Lower lobe of right lung (tissue), 2 donors: ENCODE measurements around the gene DCPS. TPM values are rescaled to one million over a fixed set of nuclear protein-coding genes. Genes with fewer than 3 reads are reported as not detected.
"Not testable (repeated sequence)": the region's sequence is repeated elsewhere in the genome, so short reads cannot be mapped to it uniquely, and the experiment has no call there.

ENCODE experiments used
- ATAC-seq, 2 donors: fragments of 200-7000 bp; cut with Tn5 transposase; one replicate each; pipeline ENCODE4 v1.9.1; 2020 to 2022; ENCODE audit warnings: mild to moderate bottlenecking in 2 of 2, moderate library complexity in 2 of 2
- DNase-seq: peaks from one replicate; pipeline ENCODE4 v3.0.0-alpha.2; 2020
- H3K27ac ChIP-seq: fragments of 200-600 bp; one replicate; pipeline ENCODE4 v1.8.0; 2022
- H3K27me3 ChIP-seq: fragments of 200-600 bp; one replicate; pipeline ENCODE4 v1.8.0; 2022; ENCODE audit warnings: low read depth
- H3K36me3 ChIP-seq: fragments of 200-600 bp; one replicate; pipeline ENCODE4 v1.8.0; 2022; ENCODE audit warnings: mild to moderate bottlenecking
- H3K4me1 ChIP-seq: fragments of 200-600 bp; one replicate; pipeline ENCODE4 v1.8.0; 2022
- H3K4me3 ChIP-seq: fragments of 200-600 bp; one replicate; pipeline ENCODE4 v1.8.0; 2022; ENCODE audit warnings: mild to moderate bottlenecking
- H3K9me3 ChIP-seq: fragments of 200-600 bp; one replicate; pipeline ENCODE4 v1.8.0; 2022
- intact Hi-C: fragments of 100-400 bp; cut with DNase I; formaldehyde crosslinking; loops from one replicate; pipeline ENCODE4 v1.11.0; 2022
- total RNA-seq: library from RNA; stranded (reverse); fragmentation: NEBNext Ultra II Directional; extraction: Animal tissue kit (Norgen Biotek cat#: 25700); gene quantifications from one replicate; pipeline ENCODE4 v1.2.1, GENCODE V29; 2021
- TF ChIP-seq, protein P1 (sequence below): fragments of 200-600 bp; IDR thresholded peaks from one replicate; pipeline ENCODE4 v1.8.0; 2022; ENCODE audit warnings: antibody characterized with exemption, mild to moderate bottlenecking
- donor health status: DM: no; HTN: yes; CAD: no; lungs with severe emphysema.

Gene DCPS
- total RNA-seq, 1 donor from 2014 or later: 14.7 TPM

DNA sequence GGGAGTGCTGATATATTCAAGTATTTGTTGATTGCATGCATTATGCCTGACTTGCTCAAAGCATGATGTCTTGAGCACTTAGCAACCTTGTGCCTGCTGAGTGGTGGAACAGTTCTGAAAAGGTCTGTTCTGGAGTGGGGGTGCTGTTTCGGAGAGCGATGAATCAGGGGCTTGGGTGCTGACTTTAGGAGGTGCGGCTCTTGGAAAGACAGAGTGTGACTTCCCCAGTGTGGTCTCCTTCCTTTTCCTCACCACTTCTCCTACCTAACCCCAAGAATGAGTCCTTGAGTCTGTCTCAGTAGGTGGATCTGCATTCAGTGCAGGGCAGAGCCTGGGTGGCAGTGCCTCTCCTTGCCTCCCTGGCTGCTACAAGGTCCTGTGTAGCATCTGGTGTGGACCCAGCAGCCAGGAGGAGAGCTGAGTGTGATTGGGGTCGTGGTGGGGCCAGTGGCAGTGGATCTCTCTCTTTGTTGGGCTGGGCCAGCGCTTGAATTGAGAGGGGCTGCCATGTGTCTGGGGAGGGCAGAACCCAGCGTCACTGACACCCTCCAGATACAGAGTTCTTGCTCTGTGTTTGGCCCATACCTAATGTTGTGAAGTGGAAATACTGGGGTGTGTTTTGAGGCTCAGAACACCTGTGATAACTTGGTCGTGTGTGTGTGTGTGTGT is 87.6 kb downstream of the DCPS start:
- Histone ChIP-seq H3K36me3 (no peaks in the 10 kb centered on the region), H3K27me3 (no peaks in the 10 kb centered on the region), H3K27ac (no peak overlapping the region), H3K4me3 (no peak overlapping the region), H3K9me3 (no peaks in the 10 kb centered on the region), H3K4me1 (peaks cover 34% of the 10 kb centered on the region)
- TF ChIP-seq, protein P1, sequence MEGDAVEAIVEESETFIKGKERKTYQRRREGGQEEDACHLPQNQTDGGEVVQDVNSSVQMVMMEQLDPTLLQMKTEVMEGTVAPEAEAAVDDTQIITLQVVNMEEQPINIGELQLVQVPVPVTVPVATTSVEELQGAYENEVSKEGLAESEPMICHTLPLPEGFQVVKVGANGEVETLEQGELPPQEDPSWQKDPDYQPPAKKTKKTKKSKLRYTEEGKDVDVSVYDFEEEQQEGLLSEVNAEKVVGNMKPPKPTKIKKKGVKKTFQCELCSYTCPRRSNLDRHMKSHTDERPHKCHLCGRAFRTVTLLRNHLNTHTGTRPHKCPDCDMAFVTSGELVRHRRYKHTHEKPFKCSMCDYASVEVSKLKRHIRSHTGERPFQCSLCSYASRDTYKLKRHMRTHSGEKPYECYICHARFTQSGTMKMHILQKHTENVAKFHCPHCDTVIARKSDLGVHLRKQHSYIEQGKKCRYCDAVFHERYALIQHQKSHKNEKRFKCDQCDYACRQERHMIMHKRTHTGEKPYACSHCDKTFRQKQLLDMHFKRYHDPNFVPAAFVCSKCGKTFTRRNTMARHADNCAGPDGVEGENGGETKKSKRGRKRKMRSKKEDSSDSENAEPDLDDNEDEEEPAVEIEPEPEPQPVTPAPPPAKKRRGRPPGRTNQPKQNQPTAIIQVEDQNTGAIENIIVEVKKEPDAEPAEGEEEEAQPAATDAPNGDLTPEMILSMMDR: no peak
- ATAC-seq (no peak), DNase-seq (no peak)
- intact Hi-C loops: no loop called here

DNA sequence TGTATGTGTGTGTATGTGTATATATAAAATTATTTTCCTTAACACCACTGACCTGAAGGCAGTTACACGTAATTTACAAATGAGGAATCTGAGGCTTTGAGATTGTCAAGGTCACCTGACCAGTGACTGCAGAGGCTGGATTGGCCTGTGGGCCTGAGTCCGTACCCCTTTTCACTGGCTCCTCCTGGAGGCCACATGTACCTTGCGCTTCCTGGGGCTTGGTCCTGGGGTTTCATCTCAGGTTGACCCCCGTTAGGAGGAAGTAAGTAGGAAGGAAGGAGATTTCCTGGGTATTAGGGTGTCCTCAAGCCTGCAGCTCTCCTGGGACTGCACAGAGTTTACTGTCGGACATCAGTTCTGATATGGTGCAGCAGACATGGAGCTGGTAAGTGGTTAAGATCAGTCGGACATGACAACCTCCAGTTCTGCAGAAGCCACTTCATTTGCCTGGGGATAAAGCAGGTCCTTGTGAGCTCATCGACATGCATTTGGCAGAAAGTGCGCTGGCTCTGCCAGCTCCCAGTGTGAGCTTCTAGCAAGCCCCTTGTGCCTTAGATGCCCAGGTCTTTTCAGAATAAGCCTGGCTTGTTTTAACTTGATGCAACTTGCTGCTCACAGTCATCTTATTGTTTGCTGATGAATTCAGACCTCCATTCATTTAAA is 88.2 kb downstream of the DCPS start:
- ATAC-seq (peak; percentile 26 to 42), DNase-seq (no peak)
- no peaks in the 10 kb centered on the region for H3K27me3 ChIP-seq
- peak overlapping the region; percentile 9 for H3K27ac ChIP-seq
- intact Hi-C loops: no loop called here
- TF ChIP-seq, protein P1: peak; percentile 11
- H3K9me3 ChIP-seq: no peaks in the 10 kb centered on the region
- no peaks in the 10 kb centered on the region for H3K36me3 ChIP-seq
- H3K4me3 ChIP-seq: no peak overlapping the region
- H3K4me1 ChIP-seq: peaks cover 27% of the 10 kb centered on the region

DNA sequence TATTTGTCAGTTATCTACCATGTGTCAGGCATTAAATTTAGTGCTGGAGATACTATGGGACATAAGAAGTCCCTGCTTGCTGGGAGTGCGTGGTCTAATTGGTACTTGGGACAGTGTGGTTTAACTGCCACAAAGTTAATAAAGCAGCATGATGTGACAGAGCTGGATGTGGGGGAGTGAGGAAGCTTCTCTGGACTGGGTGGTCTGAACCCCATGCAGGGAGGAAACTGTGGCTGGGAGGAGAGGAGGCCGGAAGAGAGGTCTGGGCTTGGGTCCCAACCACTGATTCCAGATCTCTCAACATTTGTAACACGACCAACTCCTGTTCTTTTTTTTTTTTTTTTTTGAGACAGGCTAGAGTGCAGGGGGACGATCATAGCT is 88.8 kb downstream of the DCPS start:
- no peak overlapping the region for H3K27ac ChIP-seq
- no peaks in the 10 kb centered on the region for H3K9me3 ChIP-seq
- no peak for DNase-seq
- H3K4me1 ChIP-seq: peaks cover 25% of the 10 kb centered on the region
- intact Hi-C loops: no loop called here
- H3K36me3 ChIP-seq: no peaks in the 10 kb centered on the region
- no peak overlapping the region for H3K4me3 ChIP-seq
- H3K27me3 ChIP-seq: no peaks in the 10 kb centered on the region
- TF ChIP-seq, protein P1: no peak
- ATAC-seq: no peak

DNA sequence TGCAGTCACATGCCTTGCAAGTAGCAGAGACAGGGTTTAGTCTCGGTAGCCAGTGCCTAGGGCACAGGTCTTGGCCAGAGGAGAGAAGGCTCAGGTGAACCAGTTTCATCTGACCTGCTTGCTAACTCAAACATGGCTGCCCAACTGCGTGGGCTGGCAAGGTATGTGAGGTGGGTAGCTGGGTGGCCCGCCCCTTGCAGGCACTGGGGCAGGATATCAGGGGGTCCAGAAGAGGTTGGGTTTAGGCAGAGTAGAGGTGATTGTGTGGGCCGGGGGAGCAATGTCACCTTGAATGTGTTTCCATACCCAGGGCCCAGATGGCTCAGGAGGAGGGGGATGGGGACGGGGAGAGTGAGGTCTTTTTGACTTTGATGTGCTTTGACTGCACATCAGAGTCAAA is 89.3 kb downstream of the DCPS start:
- Histone ChIP-seq H3K27me3 (no peaks in the 10 kb centered on the region), H3K9me3 (no peaks in the 10 kb centered on the region), H3K4me1 (peaks cover 25% of the 10 kb centered on the region), H3K4me3 (no peak overlapping the region), H3K27ac (no peak overlapping the region), H3K36me3 (no peaks in the 10 kb centered on the region)
- TF ChIP-seq, protein P1: no peak
- intact Hi-C loops: no loop called here
- ATAC-seq (no peak), DNase-seq (no peak)

DNA sequence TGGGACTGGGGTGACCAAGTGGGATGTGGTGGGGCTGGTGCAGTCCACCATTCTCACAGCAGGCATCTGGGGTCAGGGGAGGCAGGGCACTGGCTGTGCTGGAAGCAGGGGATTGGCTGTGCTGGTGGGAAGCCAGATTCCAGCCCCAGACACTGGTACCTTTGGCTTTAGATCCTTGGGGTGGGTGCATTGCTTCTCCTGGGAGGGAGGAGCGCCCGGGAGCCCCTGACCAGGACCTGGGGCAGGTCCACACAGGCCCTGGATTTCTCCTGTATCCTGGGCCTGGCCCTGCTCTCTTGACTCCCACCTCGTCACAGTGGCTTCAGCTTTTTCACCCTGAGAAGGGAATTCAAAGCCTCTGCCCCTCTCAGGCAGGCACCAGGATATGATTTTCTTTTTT is 90.2 kb downstream of the DCPS start:
- intact Hi-C loops: no loop called here
- no peak for DNase-seq

DNA sequence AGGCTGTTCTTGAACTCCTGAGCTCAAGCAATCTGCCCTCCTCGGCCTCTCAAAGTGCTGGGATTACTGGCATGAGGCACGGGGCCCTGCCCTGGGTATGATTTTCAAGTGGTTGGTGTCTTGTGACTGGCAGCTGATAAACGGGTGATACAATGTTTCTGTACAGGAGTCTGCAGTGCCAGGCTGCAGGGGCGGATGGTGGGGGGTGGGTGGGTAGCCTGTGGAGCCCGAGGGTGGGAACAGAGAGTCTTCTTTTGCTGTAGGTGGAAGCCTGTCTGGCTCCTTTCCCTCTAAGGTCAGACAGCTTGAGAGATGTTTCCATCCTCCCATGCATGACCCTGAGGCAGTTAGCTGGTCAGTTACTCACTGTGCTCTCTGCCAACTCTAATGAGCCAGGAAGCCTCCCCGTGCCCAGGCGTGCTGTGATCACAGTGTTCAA is 90.8 kb downstream of the DCPS start:
- H3K27ac ChIP-seq, intact Hi-C loops, H3K27me3 ChIP-seq, H3K4me3 ChIP-seq, H3K36me3 ChIP-seq, DNase-seq, H3K9me3 ChIP-seq: not testable (repeated sequence)
- peak in 1 of 2 donors; percentile 41 for ATAC-seq
- H3K4me1 ChIP-seq: peaks cover 25% of the 10 kb centered on the region

More for the DNA sequence above, 90.2 kb downstream of the DCPS start:
- Histone ChIP-seq H3K27me3 (no peaks in the 10 kb centered on the region), H3K27ac (no peak overlapping the region), H3K4me1 (peaks cover 25% of the 10 kb centered on the region), H3K9me3 (no peaks in the 10 kb centered on the region), H3K4me3 (no peak overlapping the region), H3K36me3 (no peaks in the 10 kb centered on the region)
- TF ChIP-seq, protein P1: no peak
- no peak for ATAC-seq
